ENCODE measurements around the gene FAM13A.
A peak's percentile ranks its signal among the peaks of the same experiment; 100 is the strongest.

The FAM13A gene

DNA sequence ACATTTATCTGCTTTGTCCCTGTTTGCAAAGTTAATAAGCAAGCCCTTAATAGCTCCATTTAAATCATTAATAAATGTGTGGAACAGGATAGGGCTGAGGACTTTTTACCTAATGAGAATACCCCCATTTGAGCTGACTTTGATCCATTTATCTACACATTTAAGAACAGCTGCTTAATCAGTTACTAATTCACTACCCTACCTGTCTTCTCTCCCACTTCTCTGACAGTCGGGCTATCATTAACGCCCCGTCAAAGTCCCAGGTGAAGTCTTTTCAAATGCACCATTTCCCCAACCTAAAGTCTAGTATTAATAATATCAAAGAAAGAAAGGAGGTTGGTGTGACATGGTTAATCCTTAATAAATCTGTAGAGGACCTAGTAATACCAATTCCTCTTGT lies 302.2 kb downstream of the FAM13A start:
- no peak for DNase-seq (ENCODE audit: low read depth in 4 of 4, low spot score in 1 of 4)

DNA sequence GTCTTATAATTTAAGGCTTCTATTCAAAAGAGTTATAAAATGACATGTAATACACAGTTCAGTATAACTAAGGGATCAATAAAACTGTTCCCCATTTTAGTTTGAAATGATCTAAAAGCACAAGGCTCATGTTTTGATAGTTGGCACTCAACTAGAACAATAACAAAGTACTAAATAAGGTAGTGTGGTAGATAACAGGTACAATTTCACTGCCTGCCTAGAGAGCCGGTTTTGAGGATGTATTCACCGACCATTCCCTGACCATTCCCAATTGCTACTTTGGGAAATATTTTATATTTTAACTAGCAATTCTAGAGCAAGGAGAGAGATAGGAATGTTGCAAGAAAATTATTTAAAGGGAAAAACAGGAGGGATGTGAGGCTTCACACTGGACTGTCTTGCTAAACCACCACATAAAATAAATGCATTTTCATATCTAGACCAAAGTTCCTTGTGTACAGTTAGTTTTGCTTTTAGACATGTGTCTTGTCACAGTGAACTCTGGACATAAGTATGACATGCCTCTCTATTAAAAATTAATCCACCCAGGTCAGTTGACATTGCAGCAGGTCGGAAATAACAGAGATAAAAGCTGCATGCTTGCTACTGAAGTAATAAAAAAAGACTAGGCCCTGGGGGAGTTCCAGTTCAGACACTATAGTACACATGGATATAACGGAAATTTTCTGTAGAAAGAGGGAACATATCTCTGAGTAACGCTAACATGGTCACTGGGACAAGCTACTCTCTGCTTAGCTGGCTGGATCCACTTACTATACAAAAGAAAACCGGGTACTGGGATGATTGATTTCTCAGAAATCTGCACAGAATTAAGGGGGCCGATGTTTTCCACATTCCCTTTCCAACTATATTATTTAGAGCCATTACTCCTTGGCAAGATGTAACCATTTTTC lies 303.1 kb downstream of the FAM13A start:
- no peak for DNase-seq (ENCODE audit: low read depth in 4 of 4, low spot score in 1 of 4)

DNA sequence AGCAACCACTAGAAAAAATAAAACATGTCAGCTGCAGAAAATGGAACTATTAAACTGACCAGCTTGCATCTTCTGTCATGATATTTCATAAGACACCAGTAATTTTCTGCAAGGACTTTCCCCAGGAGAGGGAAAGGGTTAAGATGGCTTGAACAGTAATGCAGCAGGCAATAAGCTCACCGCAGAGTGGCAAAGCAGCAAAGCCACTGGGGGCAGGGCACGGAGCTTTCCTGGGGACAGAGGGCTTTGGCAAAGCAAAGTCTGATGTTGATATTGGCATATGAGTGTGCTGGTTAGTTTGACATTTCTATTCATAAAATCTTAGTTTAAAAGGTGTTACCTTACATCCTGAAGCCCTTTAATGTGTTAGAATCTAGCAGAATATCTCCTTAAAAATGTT lies 304.2 kb downstream of the FAM13A start:
- DNase-seq (ENCODE audit: low read depth in 4 of 4, low spot score in 1 of 4), result no peak

DNA sequence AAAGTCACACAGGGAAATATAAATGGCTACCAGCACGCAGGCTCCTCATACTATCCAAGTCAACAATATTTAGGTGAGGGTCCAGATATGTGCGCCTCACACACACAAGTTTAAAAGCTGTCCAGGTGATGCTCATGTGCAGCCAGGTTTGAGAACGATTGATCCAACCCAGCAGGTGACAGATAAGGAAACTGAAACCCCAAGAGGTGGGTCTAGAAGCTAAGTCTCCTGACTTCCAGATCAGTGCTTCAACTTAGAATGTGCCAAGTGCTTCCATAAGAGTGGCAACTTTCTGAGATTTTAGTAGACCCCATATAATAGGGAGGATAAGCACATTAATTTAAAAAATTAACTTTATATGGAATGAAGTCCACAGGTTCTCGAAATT lies 304.9 kb downstream of the FAM13A start:
- no peak for DNase-seq (ENCODE audit: low read depth in 4 of 4, low spot score in 1 of 4)

DNA sequence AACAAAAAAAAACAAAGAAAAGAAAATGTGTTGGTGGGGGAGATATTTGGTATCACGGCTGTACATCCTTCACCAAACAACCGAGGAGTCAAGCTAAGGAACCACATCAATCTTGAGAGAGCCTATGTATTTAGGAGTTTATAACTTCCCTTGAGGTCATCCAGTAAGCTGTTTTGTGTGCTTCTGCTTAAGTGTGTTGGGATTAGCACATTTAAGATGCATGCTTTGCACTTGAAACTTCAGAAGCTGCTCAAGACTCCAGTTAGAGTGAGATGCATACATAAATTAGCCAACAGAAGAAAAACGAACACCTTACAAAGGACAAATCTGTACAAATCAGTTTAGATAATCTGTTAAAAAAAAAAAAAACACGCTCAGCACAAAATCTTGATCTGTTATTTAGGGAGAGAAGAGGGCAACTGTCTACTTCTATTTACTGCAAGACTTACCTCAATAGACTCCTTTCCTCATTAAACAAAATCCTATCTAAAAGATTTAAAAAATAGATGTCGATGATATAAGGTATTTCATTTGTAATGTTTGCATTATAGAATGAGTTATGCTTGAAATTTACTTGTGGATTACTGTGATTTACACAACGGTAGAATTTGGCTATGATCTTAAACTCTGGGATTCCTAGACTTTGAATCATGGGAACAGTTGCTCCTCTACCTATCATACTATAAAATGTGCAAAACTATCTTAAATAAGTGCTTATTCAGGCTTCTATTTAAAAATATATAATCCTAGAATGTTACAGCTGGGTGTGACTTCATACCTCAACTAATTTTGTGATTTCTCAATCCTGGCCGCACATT lies 305.5 kb downstream of the FAM13A start:
- DNase-seq (ENCODE audit: low read depth in 4 of 4, low spot score in 1 of 4), result no peak

DNA sequence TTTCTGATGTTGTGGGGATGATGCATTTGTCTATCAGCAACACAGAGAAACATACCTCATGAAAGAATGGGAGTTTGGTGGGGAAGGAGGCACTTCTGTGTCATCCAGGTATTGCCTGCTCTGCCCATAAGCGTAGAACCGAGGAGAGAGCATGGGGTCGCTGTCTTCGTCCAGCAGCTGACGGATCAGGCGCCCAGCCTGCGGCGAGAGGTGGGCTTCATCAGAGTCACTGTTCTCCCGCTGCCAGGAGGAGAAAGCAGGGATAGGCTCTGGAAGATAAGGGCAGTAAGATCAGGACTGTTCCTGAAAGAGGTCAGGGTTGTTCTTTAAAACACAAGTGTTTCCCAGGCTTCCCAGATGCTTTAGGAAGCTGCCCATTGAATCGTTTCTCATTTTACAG lies 306.6 kb downstream of the FAM13A start:
- no peak for DNase-seq (ENCODE audit: low read depth in 4 of 4, low spot score in 1 of 4)

DNA sequence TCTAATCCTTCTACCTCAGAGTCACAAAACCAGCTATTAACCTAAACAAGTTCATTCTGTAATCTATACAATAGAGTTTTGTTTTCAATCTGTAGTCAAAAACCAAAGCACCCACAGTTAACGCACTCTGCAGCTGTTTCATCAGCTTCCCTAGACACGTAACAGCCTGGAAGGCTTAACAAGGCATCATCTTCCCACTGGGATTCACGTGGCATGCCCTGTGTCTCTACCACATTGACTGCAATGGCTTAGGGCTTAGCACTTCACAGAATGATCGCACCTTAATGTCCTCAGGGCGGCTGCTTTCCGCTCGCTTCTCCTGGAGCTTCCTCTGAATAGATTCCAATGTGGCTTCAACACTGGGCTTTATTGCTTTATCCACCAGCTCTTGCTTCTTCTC lies 309.6 kb downstream of the FAM13A start:
- no peak for DNase-seq (ENCODE audit: low read depth in 4 of 4, low spot score in 1 of 4)

DNA sequence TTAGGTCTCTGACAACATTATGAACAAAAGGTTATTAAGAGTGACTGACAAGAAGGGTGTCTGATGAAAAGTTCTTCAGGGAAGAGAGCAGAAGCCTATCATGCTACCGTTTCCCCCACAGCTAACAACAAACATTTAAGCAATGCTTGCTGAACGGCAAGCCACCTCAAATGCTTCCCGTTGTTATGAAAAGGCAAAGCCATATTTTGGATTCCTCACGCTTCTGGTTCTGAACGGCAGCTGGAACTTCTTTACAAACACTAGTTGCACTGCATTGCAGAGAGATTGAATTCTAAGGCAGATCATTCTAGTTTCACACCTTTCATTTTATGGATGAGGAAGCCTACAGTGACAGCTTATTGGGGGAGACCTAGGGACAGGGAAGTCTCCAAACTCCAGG lies 310.8 kb downstream of the FAM13A start:
- DNase-seq (ENCODE audit: low read depth in 4 of 4, low spot score in 1 of 4), result no peak

DNA sequence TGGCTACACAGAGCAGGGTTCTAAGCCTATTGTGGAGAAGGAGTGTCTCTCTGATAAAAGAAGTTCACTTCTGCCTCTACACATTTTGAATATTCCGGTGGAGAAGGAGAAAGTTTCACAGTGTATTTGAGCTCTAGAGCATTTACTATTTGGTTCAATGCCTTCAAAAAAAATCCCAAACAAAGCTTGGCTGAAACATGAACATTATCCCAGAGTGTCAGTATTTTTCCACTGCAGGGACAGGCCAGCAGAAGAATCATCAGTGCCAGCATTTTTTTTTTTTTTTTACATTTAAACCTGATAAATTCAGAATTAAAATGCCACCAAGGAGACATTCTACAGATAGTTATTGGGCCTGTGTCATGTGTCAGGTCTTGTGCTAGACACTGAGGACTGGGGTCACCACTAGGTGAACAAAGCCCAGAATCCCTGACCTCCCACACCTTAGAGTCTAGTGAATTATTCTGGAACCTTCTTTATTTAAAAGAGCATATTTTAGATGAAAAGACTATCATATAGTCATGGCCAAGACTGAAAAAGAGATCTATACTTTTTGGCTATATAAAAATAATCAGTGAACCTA lies 311.3 kb downstream of the FAM13A start:
- no peak for DNase-seq (ENCODE audit: low read depth in 4 of 4, low spot score in 1 of 4)

DNA sequence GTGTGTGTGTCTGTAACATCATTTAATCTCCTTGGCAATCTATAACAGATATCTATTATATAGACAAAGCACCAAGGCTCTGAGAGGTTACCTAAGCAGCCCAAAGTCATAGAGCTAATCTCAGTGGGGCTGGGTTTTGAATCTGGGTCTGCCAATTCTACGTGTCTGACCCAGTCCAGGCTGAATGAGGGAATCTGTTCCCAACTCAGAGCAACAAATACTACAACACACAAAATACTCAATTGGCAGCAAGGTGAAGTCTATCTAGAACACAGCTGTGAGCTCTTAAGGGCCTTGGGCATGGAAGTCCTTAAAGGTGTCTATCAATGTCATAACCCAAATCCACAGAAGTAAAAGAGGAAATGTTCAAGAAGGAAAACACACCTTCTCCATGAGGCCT lies 311.8 kb downstream of the FAM13A start:
- no peak for DNase-seq (ENCODE audit: low read depth in 4 of 4, low spot score in 1 of 4)

DNA sequence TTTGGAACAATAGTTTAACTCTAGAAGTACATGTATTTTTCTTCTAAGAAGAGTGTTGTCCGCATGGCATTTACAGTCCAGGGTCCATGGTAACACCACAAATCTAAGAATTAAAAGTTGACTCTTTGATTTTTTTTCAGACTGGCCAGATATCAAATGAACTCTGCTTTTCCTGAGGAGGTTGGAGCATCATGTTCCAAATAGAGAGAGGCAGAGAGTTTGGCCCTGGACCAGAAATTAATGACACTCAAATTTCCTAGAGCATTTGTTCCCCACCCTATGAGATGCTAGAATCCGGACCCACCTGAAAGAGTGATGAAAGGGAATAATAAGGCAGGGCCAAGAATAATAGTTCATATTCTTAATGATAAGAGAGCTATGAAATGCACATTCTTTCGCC lies 312.4 kb downstream of the FAM13A start:
- no peak for DNase-seq (ENCODE audit: low read depth in 4 of 4, low spot score in 1 of 4)

DNA sequence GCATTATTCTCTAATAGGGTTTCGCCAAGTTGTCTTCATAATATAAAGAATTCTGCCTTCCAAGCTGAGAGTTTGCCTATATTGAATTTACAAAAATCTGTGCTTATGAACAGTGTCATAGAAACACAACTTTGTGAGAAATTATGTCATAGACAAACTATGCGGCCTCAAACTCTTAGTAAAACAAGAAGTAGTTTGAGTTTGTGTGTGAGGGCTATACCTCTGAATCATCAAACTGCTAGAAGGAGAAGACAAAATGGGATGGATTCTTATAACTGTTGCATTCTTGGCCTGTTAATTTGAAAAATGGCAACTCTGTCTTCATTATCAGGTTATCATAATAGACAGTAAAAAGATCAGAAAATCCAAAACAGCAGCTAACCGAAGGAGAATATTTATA lies 313.3 kb downstream of the FAM13A start:
- no peak for DNase-seq (ENCODE audit: low read depth in 4 of 4, low spot score in 1 of 4)

DNA sequence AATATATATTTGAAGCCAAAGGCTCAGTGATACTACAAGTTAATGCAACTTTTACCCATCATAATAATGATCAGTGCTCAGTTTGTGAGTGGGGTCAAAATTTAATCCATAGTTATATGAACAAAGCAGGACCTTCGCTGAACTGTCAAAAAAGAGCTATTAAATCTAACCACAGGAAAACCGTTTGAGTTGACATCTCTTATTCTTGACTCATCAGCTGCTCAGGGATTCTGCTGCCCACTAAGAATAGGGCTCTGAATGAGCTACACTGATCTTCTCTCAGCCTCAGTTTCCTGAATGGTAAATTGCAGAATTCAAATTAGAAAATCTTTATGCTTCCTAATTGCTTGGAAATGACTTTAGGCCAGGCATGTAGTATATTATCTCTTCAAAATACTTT lies 314.4 kb downstream of the FAM13A start:
- DNase-seq (ENCODE audit: low read depth in 4 of 4, low spot score in 1 of 4), result no peak

DNA sequence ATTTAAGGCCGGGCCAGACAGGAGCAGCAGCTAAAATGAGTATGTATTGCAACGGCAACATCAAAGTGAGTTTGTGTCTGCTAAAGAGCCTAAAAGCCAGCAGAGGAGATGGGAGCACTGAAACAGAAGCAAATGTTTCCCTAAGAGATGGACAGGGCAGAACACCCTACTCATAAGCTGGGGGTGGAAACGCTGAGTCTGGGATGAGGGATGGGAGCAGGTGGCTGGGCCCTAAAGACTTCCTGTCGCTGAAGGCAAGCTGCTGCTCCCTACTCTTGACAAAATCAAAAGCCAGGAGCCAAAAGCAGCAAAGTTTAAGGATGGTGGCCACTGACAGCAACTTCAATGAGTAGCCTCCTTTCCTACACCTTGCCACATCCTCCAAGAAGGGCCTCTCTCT lies 318.8 kb downstream of the FAM13A start:
- DNase-seq (ENCODE audit: low read depth in 4 of 4, low spot score in 1 of 4), result no peak

DNA sequence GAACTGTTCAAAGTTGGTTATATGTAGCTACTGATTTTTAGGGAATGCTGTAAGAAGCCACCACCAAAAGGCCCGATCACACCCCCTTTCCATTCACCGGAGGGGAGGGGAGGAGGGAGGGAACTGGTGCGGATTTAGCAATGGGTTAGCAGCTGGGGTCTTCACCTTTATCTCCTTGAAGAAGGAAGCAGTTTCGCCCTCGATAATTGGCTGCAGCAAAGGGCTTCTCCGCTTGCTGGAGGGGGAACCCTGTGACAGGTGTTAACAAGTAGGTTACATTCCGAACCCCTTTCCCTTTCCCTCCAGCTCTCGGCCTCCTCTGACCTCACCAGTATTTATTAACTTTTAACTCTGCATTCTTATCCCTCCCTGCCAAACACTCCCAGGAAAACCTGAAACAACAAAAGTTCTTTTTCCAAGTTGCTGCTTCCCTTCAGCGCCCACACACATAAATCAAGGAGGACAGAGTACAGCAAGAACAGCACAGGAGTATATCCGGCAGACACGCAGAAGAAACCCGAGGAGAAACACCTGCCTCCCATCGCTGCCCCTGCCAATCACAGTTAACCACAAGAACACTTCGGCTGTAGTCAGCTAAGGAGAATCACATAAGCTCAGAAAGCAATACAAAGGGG lies 319.6 kb downstream of the FAM13A start:
- DNase-seq (ENCODE audit: low read depth in 4 of 4, low spot score in 1 of 4), result peak in 1 of 4 experiments; percentile 2

DNA sequence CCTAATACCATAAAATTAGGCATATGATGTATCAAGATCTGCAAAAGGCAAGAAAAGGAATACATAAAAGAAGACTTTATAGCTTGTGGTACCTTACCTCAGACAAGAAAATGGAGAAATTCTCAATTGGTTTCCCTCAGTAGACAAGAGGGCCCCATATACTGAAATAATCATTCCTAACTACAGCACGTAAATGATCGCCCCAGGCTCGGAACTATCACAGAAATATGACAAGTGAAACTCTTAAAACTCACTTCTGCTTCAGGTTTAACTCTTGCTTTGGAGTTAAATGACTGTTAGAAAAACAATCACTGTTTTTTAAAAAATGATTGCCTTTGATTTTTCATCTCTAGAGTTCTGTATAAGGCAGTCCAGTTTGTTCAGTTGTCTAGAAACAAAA lies 320.7 kb downstream of the FAM13A start:
- DNase-seq (ENCODE audit: low read depth in 4 of 4, low spot score in 1 of 4), result no peak

DNA sequence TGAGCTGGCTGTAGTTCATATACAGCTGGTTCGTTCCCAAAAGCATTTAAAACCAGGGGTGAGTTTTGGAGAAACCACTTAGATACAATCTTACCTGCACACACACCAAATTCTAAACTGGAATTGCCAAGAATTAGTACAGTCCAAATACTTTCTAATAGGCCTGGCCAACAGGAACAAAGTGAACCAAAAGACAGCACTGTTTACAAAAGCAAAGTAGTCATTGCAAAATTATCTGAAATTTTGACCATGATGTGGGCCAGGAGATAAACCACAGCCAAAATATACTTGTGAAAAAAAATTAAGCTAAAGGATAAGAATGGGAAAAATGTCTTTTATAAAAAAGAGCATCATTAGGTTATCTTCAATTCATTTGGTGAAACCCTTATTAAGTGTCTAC lies 321.4 kb downstream of the FAM13A start:
- no peak for DNase-seq (ENCODE audit: low read depth in 4 of 4, low spot score in 1 of 4)

DNA sequence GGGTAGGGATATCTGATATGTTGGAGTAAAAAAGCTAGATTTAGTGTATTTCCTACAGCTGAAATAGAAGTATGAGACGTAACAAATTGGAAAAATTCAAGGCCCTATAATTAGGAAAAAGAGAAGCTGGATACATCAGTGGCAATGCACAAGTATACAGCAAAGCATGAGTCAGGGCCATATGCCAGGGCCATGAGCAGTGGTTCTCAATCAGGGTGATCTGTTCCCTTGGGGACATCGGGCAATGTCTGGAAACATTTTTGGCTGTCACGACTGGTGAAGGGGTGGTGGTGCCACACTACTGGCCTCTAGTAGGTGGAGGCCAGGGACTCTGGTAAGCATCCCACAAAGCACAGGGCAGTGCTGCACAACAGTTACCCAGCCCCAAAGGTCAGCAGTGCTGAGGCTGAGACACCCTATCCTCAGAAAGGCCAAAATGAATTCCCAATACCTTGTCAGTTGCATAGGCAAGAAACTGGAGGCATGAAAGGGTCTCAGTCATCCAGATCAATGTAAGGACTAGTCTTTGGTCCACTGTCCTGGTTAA lies 322.5 kb downstream of the FAM13A start:
- no peak for DNase-seq (ENCODE audit: low read depth in 4 of 4, low spot score in 1 of 4)

DNA sequence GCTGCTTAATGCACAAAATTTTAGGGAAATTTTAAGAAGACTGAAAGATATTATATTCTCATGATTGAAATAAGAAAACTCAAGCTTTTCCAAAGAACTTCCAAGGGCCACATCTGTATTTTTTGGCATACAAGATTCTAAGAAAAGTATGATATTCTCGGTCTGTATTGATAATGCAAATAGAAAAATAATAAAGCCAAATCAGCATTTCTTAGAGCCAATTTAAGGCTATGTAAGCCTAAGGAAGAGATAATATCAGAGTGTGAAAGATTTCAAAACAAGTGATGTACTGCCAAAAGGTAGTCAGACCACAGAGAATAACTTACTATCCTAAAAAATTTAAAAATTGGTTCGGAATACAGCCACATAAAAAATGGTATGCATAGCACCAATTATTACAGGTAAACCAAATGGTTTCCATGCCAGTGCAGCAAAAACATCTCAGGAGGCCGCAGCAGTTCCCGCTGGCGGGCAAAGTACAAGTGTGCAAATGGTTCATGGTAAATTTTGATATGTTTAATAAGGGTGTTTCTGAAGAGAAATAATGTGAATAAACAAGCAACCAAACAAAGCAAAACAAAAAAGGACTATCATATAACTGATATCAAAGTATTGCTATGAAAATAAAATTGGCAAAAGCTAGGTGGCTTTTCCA lies 324.1 kb downstream of the FAM13A start:
- no peak for DNase-seq (ENCODE audit: low read depth in 4 of 4, low spot score in 1 of 4)

DNA sequence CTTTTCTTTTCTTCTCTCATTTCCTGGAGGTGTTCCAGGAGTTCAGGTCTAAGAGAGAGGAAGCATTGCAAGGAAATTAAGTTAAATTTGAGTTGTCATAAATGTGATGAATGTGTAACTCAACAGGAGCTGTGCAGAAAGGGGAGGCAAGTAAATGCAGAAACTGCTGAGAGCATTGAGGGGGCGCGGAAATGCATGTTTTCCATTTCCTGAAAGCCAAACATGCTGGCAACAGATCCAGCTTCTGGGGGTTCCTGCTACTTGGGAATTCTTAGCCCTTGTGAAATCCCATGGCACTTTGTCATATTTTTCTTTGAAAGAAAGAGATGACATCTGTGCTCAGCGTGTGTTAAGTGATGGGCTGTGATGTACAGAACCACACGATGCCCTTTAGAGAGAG lies 325.6 kb downstream of the FAM13A start:
- DNase-seq (ENCODE audit: low read depth in 4 of 4, low spot score in 1 of 4), result no peak

DNA sequence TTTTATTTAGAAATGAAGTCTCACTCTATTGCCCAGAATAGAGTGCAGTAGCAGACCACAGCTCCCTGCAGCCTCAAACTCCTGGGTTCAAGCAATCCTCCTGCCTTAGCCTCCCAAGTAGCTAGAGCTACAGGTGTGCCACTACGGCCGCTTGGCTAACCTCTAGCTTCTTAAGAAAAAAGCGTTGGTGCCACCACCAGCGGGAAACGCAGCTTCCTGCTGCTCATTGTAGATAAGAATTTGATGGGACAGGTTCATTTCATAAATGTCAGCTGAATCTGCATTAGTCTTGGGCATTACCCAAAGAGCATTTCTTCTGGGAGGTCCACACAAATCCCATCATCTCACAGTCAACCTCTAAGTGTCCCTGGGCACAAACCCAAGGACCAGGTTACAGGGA lies 326.2 kb downstream of the FAM13A start:
- DNase-seq (ENCODE audit: low read depth in 4 of 4, low spot score in 1 of 4), result no peak
